HG02678 (cell line): Measurements from ENCODE around the gene RWDD4.
"Not testable (repeated sequence)": the region's sequence is repeated elsewhere in the genome, so short reads cannot be mapped to it uniquely, and the experiment has no call there.

Experiments
- ATAC-seq: cut with Tn5 transposase; IDR thresholded peaks from one replicate; pipeline ENCODE4 v1.9.1; 2021; ENCODE audit warnings: mild to moderate bottlenecking, moderate library complexity; ENCODE audit not compliant: unreplicated experiment

RWDD4 gene

DNA sequence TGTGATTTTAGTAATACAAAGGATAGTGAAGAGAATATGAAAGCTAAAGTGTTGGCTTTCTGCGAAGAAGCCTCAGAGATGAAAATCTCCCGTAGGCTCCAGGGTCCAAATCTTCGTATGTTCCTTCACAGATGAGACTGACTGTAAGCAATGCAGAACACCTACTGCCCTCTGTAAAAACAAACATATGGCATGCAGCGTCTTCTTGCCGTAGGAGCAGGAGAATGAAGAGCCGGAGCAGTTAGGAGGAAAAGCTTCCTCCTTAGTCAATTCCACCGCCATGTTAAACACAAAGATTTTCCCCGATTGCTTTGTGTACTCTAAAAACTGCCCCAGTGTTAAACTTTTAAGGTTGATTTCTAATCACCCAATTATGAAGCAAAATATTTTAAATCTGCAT, 22.5 kb downstream of the RWDD4 start:
- no peak for ATAC-seq

GRCh38 chr4:183635741-183636140, 23.2 kb downstream of the RWDD4 start:
- ATAC-seq: no peak

DNA sequence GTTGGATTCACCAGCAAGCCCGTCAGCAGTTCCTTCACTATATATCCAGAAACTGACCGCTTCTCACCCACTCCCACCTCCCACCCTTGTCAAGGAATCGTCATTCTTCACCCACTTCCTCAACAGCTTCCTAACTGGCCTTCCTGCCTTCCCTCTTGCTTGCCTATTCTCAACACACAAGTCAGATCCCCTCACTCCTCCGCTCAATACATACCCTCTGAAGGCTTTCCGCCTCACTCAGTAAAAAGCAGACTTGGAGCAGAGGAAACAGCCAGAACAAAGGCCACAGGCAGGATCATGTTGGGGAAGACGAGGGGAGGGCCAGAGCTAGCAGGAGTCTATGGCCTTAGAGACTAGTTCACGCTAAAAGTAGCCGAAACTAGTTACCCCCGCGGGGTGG, 23.7 kb downstream of the RWDD4 start:
- ATAC-seq: no peak

DNA sequence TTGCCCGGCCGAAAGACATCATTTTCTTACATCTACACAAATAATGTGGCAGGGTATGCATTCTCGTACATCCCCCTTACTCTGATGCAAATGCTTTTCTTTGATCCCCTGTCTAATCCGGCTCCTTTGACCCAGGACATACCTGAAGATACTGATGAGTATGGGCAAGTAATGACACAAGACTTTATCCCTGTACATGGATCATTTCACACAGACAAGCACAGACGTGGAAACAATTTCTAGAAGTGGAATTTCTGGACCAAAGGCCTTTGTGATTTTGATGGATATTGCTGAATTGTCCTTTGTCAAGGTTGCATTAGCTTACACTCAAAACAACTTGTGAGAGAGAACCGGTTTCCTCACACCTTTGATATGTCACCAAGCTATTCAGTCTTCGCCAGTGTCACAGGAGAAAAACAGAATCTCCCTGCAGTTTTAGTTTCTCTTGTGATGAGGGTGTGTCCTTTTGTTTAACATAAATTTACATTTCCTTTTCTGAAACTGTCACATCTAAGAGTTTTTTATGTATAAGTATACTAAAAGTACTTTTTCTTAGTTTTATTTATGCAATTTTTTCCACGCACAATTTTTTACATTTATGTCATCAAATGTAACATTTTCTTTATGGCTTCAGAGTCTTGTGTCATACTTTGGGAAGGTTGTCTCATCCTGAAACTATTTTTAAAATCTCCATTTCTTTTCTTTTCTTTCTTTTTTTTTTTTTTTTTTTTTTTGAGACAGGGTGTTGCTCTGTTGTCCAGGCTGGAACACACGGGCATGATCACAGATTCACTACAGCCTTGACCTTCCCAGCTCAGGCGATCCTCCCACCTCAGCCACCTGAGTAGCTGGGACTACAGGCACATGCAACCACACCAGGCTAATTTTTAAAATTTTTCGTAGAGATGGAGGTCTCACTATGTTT, 25.2 kb downstream of the RWDD4 start:
- ATAC-seq: no peak

- no peak for ATAC-seq
Observed at GRCh38 chr4:183632689-183633088, 26.3 kb downstream of the RWDD4 start.

DNA sequence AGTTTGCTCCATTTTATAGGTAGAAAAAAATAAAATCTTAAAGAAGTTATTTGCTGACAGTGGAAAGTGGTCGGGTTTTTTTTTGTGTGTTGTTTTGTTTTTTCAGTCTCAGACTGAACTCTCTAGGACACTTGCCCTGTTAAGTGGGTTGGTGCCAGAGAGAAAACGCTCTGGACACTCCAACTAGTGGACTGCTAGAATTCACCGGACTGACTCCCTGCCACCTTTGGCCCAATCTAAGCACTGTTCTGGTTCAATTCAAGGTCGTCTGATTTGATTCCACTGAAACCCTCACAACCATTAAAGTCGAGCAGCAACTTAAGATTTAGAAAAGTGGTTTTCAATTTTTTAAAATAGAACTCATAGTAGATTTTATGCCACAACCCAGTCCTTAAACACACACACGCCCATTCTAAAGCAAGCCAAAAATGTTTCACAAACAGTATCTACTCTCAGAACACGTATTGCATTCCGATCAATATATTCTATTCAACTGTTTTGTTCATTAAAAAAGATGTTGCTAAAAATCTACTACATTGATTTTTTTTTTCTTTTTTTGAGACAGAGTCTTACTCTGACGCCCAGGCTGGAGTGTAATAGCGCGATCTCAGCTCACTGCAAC, 27.3 kb downstream of the RWDD4 start:
- ATAC-seq: no peak

GRCh38 chr4:183627979-183628588, 30.9 kb downstream of the RWDD4 start:
- no peak for ATAC-seq

GRCh38 chr4:183627286-183627685, 31.7 kb downstream of the RWDD4 start:
- ATAC-seq: not testable (repeated sequence)

DNA sequence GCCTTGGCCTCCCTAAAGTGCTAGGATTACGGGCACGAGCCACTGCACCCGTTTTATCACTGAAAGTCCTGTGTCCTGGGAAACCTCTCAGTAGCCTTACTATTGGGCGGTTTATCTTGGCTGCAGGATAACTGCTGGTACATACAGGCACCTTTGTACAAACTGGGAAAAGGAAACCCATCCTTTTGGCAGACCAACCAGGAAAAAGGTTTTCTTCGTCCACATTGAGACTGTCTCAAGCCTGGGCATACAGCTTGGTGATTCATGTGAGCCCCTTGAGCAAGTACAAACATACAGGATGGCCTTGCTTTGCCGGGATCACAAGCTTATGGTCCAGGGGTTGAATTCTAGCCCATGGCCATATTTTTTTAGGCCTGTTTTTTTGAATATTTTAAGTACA, 32.8 kb downstream of the RWDD4 start:
- ATAC-seq: no peak

- no peak for ATAC-seq
Observed at GRCh38 chr4:183624548-183624947, 34.4 kb downstream of the RWDD4 start.

DNA sequence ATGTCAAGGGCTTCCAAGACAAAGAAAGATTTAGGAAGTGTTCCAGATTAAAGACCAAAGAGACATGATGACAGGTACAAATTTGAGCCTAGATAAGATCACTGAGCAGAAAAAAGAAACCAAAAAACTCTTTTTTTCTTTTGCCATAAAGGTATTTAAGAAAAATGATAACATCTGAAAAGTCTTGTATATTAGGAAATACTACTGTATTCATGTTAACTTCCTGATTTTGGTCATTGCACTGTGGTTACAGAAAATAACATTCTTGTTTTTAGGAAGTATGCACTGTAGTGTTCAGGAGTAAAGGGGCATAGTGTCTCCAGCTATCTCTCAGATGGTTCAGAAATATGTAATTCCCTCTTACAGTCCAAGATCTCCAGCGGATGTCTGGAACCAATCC, 37.1 kb downstream of the RWDD4 start:
- ATAC-seq: no peak

GRCh38 chr4:183620421-183620820, 38.6 kb downstream of the RWDD4 start:
- no peak for ATAC-seq

GRCh38 chr4:183618681-183619080, 40.3 kb downstream of the RWDD4 start:
- no peak for ATAC-seq

DNA sequence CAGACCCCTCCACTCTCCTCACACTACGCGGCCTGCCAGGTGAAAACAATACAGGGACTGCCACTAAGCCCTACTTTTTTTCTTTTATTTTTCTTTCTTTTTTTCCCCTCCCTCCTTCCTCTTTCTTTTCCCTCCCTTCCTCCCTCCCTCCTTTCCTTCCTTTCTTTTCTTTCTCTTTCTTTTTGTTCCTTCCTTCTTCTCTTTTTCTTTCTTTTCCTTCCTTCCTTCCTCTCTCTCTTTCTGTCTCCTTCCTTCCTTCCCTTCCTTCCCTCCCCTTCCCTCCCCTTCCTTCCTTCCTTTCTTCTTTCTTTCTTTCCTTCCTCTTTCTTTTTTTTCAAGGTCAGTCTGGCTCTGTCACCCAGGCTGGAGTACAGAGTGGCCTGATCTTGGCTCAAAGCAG, 41.9 kb downstream of the RWDD4 start:
- ATAC-seq: no peak

DNA sequence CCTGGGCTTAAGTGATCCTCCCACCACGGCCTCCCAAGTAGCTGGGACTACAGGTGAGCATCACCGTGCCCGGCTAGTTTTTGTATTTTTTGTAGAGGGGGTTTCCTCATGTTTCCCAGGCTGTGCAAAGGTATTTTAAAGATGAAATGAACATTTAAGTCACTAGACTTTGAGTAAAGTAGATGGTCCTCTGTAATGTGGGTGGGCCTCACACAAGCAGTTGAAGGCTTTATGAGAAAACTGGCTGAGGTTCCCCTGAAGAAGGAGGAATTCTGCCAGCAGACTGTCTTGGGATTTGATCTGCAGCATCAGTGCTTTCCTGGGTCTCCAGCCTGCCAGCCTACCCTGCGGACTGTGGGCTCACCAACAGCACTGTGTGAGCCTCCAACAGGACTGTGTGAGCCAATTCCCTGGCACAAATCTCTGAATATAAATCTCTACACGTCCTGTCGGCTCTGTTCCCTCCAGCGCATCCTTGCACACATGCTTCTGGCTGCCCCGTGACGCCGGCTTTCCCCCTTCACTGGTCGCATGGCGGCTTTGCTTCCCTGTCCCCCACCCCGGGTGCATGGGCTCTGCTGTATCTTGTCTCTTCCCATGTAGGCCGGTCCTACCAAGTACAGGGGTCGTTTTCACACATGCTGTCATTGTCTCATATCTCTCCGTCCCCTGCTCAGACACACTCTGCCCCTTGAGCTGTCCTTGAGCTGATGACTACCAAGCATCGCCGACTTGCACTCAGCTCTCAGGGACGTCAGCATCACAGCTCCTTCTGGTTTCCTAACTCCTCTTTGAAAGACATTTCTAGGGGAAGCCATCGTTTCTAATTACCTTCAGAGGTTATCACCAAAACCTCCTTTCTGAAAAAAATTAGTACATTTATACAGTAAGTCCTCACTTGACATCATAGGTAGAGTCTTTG, 46.4 kb downstream of the RWDD4 start:
- no peak for ATAC-seq

- ATAC-seq: no peak
Observed at GRCh38 chr4:183611210-183611830, 47.7 kb downstream of the RWDD4 start.

DNA sequence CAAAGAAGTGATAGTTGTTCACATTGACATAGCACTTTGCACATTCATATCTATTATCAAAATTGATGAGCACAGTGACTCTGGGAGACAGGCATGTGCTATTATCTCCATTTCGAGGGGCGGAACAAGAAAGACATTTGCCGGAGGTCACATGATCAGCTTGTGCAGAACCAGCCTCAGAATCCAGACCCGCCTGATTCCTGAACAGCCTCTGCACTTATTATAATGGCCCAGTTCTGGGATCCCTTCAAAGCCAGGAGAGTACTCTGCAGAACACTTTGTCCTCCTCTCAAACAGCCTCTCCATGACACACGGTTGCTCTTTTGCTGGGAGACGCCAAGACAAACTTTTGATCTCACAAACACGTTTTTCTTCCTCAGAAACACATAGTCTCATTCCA, 48.4 kb downstream of the RWDD4 start:
- no peak for ATAC-seq

DNA sequence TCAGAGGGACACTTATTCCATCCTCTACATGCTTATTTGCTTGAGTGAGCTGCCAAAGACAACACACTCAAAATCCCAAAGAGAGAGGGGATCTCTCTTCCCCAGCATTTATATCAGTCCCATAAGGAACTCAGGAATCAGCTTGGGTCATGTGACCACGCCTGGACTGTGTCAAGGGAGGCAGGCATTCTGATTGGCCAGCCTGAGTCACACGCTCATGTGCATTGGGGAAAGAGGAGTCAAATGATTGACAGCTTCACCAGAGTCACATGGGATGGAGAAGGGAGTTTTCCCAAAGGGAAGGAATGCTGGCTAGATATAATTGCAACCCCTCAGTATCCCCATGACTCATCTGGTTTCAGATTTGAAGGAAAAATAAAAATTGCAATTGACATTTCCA, 49.0 kb downstream of the RWDD4 start:
- no peak for ATAC-seq

GRCh38 chr4:183609151-183609550, 49.8 kb downstream of the RWDD4 start:
- no peak for ATAC-seq

GRCh38 chr4:183607894-183608293, 51.1 kb downstream of the RWDD4 start:
- no peak for ATAC-seq
